PC-9 (cell line): ENCODE results near the gene IRF8. TPM values are rescaled to one million over a fixed set of nuclear protein-coding genes. Genes with fewer than 3 reads are reported as not detected.

ENCODE experiments used
- BruUV-seq: library from RNA; stranded (reverse); fragments of 400-500 nt; replicated peaks from 2 replicates; lab custom pipeline; 2021; lab: Mats Ljungman, UMichigan
- CTCF ChIA-PET: fragments of 300-600 bp; sonication (Branson Sonifier 250); formaldehyde crosslinking; loops from one replicate; lab custom pipeline; 2022; ENCODE audit warnings: antibody characterized with exemption; lab: Charles Lee
- POLR2A ChIA-PET: fragments of 300-600 bp; sonication (Branson Sonifier 250); formaldehyde crosslinking; loops from one replicate; lab custom pipeline; 2022; ENCODE audit warnings: antibody characterized with exemption; ENCODE audit not compliant: unreplicated experiment; lab: Charles Lee
- DNase-seq, 2 experiments: peaks; one replicate each; pipeline versions ENCODE4 v3.0.0 to v3.0.0-alpha.2; 2015 to 2022; ENCODE audit warnings: mixed read lengths in 1 of 2
- H2AFZ ChIP-seq: fragments of 200-600 bp; sonication (generic); 2 replicates; pipeline ENCODE4 v1.8.1; 2017; ENCODE audit warnings: antibody characterized with exemption
- H3F3A ChIP-seq: fragments of 200-600 bp; sonication (generic); 2 replicates; pipeline ENCODE4 v1.8.1; 2017; ENCODE audit warnings: antibody characterized with exemption, mild to moderate bottlenecking, low read depth; ENCODE audit not compliant: insufficient read depth
- H3K27ac ChIP-seq: fragments of 200-600 bp; sonication (generic); 2 replicates; pipeline ENCODE4 v1.6.1; 2016; ENCODE audit warnings: mixed run types
- H3K27me3 ChIP-seq: fragments of 200-600 bp; sonication (generic); 2 replicates; pipeline ENCODE4 v1.6.1; 2016; ENCODE audit warnings: low read depth, mixed run types; ENCODE audit not compliant: insufficient read depth
- H3K36me3 ChIP-seq: fragments of 200-600 bp; sonication (generic); 2 replicates; pipeline ENCODE4 v1.6.1; 2016; ENCODE audit warnings: low read depth, mixed run types
- H3K4me1 ChIP-seq: fragments of 200-600 bp; sonication (generic); replicated peaks from 2 replicates; pipeline ENCODE4 v1.6.1; 2016; ENCODE audit warnings: mixed run types; ENCODE audit not compliant: insufficient read depth
- H3K4me2 ChIP-seq: fragments of 200-600 bp; sonication (generic); 2 replicates; pipeline ENCODE4 v1.6.1; 2017; ENCODE audit warnings: mixed run types
- H3K4me3 ChIP-seq: fragments of 200-600 bp; sonication (generic); 2 replicates; pipeline ENCODE4 v1.6.1; 2016; ENCODE audit warnings: mixed run types
- H3K79me2 ChIP-seq: fragments of 200-600 bp; sonication (generic); 2 replicates; pipeline ENCODE4 v1.6.1; 2017; ENCODE audit warnings: low read depth, mixed run types
- H3K9me2 ChIP-seq: fragments of 200-600 bp; sonication (generic); 2 replicates; pipeline ENCODE4 v1.8.1; 2017; ENCODE audit warnings: mild to moderate bottlenecking; ENCODE audit not compliant: insufficient read depth
- H3K9me3 ChIP-seq: fragments of 200-600 bp; sonication (generic); 2 replicates; pipeline ENCODE4 v1.8.1; 2016; ENCODE audit warnings: low read depth; ENCODE audit not compliant: insufficient read depth
- H4K20me1 ChIP-seq: fragments of 200-600 bp; sonication (generic); 2 replicates; pipeline ENCODE4 v1.8.1; 2017; ENCODE audit not compliant: insufficient read depth
- CTCF ChIP-seq: fragments of 200-600 bp; sonication (generic); conservative IDR thresholded peaks from 2 replicates; pipeline ENCODE4 v1.6.1; 2017; ENCODE audit warnings: mixed run types, antibody characterized with exemption, mild to moderate bottlenecking, moderate library complexity
- EZH2 ChIP-seq: fragments of 200-600 bp; sonication (generic); IDR thresholded peaks from 2 replicates; pipeline ENCODE4 v1.8.0; 2017; ENCODE audit warnings: antibody characterized with exemption, low read depth
- intact Hi-C: fragments of 100-400 bp; cut with micrococcal nuclease; formaldehyde crosslinking; loops from one replicate; pipeline ENCODE4 v1.10.0; 2022; ENCODE audit not compliant: unreplicated experiment
- total RNA-seq: library from RNA; stranded (reverse); gene quantifications from 2 replicates; pipeline ENCODE4 v1.2.3, GENCODE V29; 2021

IRF8 gene
- total RNA-seq, 1 experiment from 2014 or later = not detected

- Histone ChIP-seq H4K20me1 (no peaks in the 10 kb centered on the region), H3K9me2 (no peaks in the 10 kb centered on the region), H3K4me3 (no peak overlapping the region), H3K27me3 (peaks cover 91% of the 10 kb centered on the region), H3K9me3 (no peaks in the 10 kb centered on the region; the same call in 1 of the 2 replicates), H3K36me3 (no peaks in the 10 kb centered on the region), H3K4me2 (no peak overlapping the region), H3F3A (no peaks in the 10 kb centered on the region), H3K4me1 (no peaks in the 10 kb centered on the region), H3K27ac (no peak overlapping the region), H3K79me2 (no peaks in the 10 kb centered on the region), H2AFZ (no peak overlapping the region)
- BruUV-seq = no TSS peak
- TF ChIP-seq CTCF (no peak), EZH2 (no peak)
- ChIA-PET POLR2A (no interaction called here), CTCF (no interaction called here)
- intact Hi-C loops = no loop called here
- no peak for DNase-seq
These were observed 37.7 kb upstream of the IRF8 start for GRCh38 chr16:85861095-85861825.

GRCh38 chr16:85862476-85863383 is 36.2 kb upstream of the IRF8 start:
- Histone ChIP-seq H3K4me2 (peak overlapping the region; percentile 26), H3F3A (no peaks in the 10 kb centered on the region), H4K20me1 (no peaks in the 10 kb centered on the region), H2AFZ (no peak overlapping the region), H3K27ac (no peak overlapping the region), H3K27me3 (peaks cover 91% of the 10 kb centered on the region), H3K4me1 (no peaks in the 10 kb centered on the region), H3K36me3 (no peaks in the 10 kb centered on the region), H3K4me3 (no peak overlapping the region), H3K79me2 (no peaks in the 10 kb centered on the region), H3K9me2 (no peaks in the 10 kb centered on the region), H3K9me3 (no peaks in the 10 kb centered on the region; the same call in 1 of the 2 replicates)
- CTCF ChIA-PET = no interaction called here
- BruUV-seq = no TSS peak
- TF ChIP-seq EZH2 (no peak), CTCF (no peak)
- POLR2A ChIA-PET = no interaction called here
- DNase-seq = no peak
- intact Hi-C loops = no loop called here

- H3K4me3 ChIP-seq = no peak overlapping the region
- peaks cover 91% of the 10 kb centered on the region for H3K27me3 ChIP-seq
- no peak overlapping the region for H2AFZ ChIP-seq
- no peaks in the 10 kb centered on the region for H3K4me1 ChIP-seq
- ChIA-PET POLR2A (no interaction called here), CTCF (no interaction called here)
- intact Hi-C loops = no loop called here
- no peaks in the 10 kb centered on the region; the same call in 1 of the 2 replicates for H3K9me3 ChIP-seq
- no peak overlapping the region for H3K27ac ChIP-seq
- no TSS peak for BruUV-seq
- H3K4me2 ChIP-seq = no peak overlapping the region
- no peaks in the 10 kb centered on the region for H3K79me2 ChIP-seq
- no peak for DNase-seq
- TF ChIP-seq EZH2 = no peak
- H3K9me2 ChIP-seq = no peaks in the 10 kb centered on the region
- no peaks in the 10 kb centered on the region for H3F3A ChIP-seq
- no peaks in the 10 kb centered on the region for H4K20me1 ChIP-seq
- no peaks in the 10 kb centered on the region for H3K36me3 ChIP-seq
These were observed 35.6 kb upstream of the IRF8 start for GRCh38 chr16:85863384-85863774.
